ENCODE measurements around the gene TAPBPL. TPM values are rescaled to one million over a fixed set of nuclear protein-coding genes. Genes with fewer than 3 reads are reported as not detected.

Gene TAPBPL
- polyA plus RNA-seq, 1 of the 3 experiments (the other 2 are of a cell fraction): 24.1 TPM

- no peak for TF ChIP-seq CTCF (IDR thresholded peaks at IDR 0.05)
- TF ChIP-seq FOXM1 (IDR thresholded peaks at IDR 0.05; ENCODE audit: low read depth): no peak
- TF ChIP-seq NFIC (IDR thresholded peaks at IDR 0.05; ENCODE audit: borderline replicate concordance): no peak
- TF ChIP-seq USF2 (IDR thresholded peaks at IDR 0.05; ENCODE audit: borderline replicate concordance, low read depth, low read length): no peak; the same call in 1 of the 2 replicates
- TF ChIP-seq IRF3 (IDR thresholded peaks at IDR 0.05; ENCODE audit: low read depth, low read length): no peak
- no peak for TF ChIP-seq EZH2phosphoT487 (IDR thresholded peaks at IDR 0.05; ENCODE audit: borderline replicate concordance, low read depth)
- peak; percentile 78; the same call in 1 of the 2 replicates for TF ChIP-seq POLR2AphosphoS5 (IDR thresholded peaks at IDR 0.05; ENCODE audit: low read depth, low read length)
- TF ChIP-seq MEF2A (IDR thresholded peaks at IDR 0.05; ENCODE audit: borderline replicate concordance, low read depth): no peak
Observed at GRCh38 chr12:6451348-6452244, at the start of gene TAPBPL (continued).

- no peak overlapping the region for H3K27ac ChIP-seq (ENCODE audit: low read depth in 2 of 2, low read length in 1 of 2)
- H3K9ac ChIP-seq: no peak overlapping the region
- no peaks in the 10 kb centered on the region for H3K36me3 ChIP-seq (replicated peaks in 1 of 2; ENCODE audit: control insufficient read depth in 1 of 2, insufficient read depth in 2 of 2, low read length in 1 of 2)
- no peaks in the 10 kb centered on the region for H3K9me2 ChIP-seq
- H3K27me3 ChIP-seq (ENCODE audit: insufficient read depth): no peaks in the 10 kb centered on the region
- no peaks in the 10 kb centered on the region for H3K4me1 ChIP-seq (ENCODE audit: control insufficient read depth in 1 of 2, insufficient read depth in 2 of 2, low read depth in 1 of 2, low read length in 1 of 2)
- ChIA-PET POLR2A (no interaction called here), CTCF (interaction anchor here (0.9 to 1.3 kb wide), 3 partner anchors 13 to 19 kb away, joined by 3 to 5 read pairs (median 4); no protein-coding TSS in a partner anchor)
- no peak overlapping the region for H3K4me2 ChIP-seq
- no peaks in the 10 kb centered on the region for H3K9me3 ChIP-seq
- TF ChIP-seq SIN3A (IDR thresholded peaks at IDR 0.05; ENCODE audit: borderline replicate concordance, low read depth, low read length): no peak
- no peak for TF ChIP-seq CHD2 (IDR thresholded peaks at IDR 0.05; ENCODE audit: low read length, partially characterized antibody)
- no peak for TF ChIP-seq RXRA (IDR thresholded peaks at IDR 0.05; ENCODE audit: borderline replicate concordance, low read depth)
- no peak for TF ChIP-seq YY1 (IDR thresholded peaks at IDR 0.05; ENCODE audit: low read depth)
- TF ChIP-seq CTCF (IDR thresholded peaks at IDR 0.05): no peak
- no peak for TF ChIP-seq REST (IDR thresholded peaks at IDR 0.05; ENCODE audit: low read depth, low read length)
- TF ChIP-seq FOXM1 (IDR thresholded peaks at IDR 0.05; ENCODE audit: low read depth): no peak
- TF ChIP-seq FOSL2 (IDR thresholded peaks at IDR 0.05; ENCODE audit: borderline replicate concordance, low read depth): no peak
- no peak for DNase-seq
- 72% methylated on average over 5 of the region's 5 CpGs for WGBS (ENCODE audit: low lambda C conversion rate)
- H3F3A ChIP-seq (replicated peaks; ENCODE audit: insufficient read depth): no peaks in the 10 kb centered on the region
- H3K4me3 ChIP-seq (ENCODE audit: low read depth in 2 of 2, low read length in 1 of 2): no peak overlapping the region
- H2AFZ ChIP-seq (ENCODE audit: low read depth): no peak overlapping the region
- H3K79me2 ChIP-seq (ENCODE audit: insufficient read depth): no peaks in the 10 kb centered on the region
- H4K20me1 ChIP-seq (ENCODE audit: insufficient read depth): no peaks in the 10 kb centered on the region
Observed at GRCh38 chr12:6404390-6404789, 47.5 kb upstream of the TAPBPL start.

All from SK-N-SH (cell line).